ENCODE data around the gene USF1.
"Not testable (repeated sequence)": the region's sequence is repeated elsewhere in the genome, so short reads cannot be mapped to it uniquely, and the experiment has no call there.

USF1 gene

GRCh38 chr1:161047436-161048420, 2.0 kb upstream of the USF1 start:
- no peak for DNase-seq

DNA sequence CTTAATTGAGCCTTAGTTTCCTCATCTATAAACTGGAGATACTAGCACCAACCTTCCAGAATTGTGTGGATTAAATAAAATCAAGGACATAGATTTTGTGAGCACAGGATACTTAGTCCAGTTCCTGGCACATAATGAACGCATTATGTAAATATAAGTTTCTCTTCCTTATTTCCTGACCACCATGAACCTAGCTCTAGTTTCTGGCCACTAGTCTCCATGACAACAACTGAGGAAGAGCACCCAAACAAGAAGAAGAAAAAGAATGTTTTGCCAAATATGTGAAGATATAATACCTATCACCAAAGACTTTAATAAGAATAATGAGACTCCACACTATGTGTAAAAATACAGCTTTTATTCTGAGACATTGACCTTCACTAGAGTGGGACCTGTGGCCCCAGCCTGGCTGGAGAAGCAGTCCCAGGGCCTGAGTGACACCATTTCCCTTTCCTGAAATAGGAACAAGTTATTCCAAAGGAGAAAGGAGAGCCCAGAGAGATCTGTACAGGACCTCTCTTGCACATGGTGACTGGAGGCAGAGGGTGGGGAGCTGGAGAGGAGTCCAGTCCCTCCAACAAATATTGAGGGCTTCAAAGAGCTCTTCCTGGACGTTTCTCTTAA, 940 bp upstream of the USF1 start:
- DNase-seq: peak; percentile 48

- peak; percentile 94 for DNase-seq
Measured at GRCh38 chr1:161044908-161045735, 655 bp downstream of the USF1 start.

GRCh38 chr1:161044535-161044907, 1.3 kb downstream of the USF1 start:
- DNase-seq: peak; percentile 37

DNA sequence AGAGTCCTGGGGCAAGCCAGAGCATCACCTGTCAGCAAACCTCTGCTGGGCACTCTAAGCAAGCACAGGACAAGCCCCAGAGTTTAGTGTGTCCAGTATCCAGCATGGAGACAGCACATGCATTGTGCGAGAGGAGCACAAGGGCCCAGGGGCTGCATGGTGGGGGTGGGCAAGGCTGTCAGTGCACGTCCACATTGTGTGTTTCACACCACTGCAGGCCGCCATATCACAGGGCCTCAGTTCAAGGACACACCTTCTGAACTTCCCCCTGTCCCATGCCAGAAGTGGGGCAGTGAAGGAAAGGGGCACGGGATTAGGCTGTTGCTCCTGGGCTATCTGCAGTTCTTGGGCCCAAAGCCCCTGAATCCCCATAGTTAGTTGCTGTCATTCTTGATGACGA, 6.2 kb downstream of the USF1 start:
- no peak for DNase-seq

- no peak for DNase-seq
Measured at GRCh38 chr1:161039154-161039545, 6.6 kb downstream of the USF1 start.

GRCh38 chr1:161038523-161039153, 7.1 kb downstream of the USF1 start, which contains the start of gene TSTD1:
Gene TSTD1 (minus strand): TSS chr1:161038964. CDS start chr1:161038889, 75 bp downstream.
- DNase-seq: peak; percentile 89

DNA sequence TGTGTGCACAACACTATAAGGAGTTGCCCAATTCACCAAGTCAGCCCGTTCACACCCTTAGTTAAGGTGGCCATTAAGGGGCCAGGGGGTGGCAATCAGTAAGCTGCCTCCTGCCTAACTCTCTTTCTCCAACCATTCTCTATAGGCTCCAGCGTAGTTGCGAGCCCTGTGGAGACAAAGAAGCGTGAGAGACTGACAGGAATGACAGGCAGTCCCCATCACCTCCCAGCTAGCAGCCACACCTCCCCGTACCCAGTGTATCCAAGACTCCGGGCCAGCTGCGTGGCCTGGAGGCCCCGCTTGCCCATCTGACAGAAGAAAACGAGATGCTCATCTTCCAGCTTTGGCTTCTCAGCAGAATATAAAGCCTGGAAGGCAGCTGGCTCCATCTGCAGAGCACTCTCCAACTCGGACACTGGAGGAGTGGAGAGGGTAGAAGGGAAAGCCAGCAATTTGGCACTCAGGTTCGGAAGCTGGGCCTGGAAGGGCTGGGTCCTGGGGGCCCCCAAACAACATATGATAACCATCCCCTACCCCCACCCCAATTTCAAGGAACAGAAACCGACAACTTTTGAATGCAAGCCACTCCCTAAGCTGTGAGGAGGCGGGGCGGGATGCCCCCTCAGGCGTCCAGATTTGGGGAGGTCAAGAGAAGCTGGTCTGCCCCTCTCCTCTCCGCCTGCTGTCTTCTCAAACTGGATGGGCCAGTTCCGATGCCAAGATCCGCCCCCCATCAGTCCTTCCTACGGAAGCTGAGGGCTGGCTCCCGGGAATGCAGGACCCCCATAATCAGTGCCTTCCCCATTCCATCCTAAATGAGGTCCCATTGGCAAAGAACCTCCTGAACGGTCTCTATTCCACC, 7.9 kb downstream of the USF1 start:
- no peak for DNase-seq

DNA sequence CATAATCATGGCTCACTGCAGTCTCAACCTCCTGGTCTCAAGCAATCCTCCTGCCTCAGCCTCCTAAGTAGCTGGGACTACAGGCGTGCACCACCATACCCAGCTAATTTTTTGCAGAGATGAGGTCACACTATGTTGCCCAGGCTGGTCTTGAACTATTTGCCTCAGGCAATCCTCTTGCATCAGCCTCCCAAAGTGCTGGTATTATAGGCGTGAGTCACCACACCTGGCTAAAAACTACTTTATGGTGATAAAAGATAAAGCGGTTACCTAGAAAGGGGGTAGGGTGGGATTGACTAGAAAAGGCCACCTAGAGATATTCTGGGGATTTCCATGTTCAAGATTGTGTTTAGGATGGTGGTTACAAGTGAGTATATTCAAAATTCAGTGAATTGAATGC, 12.0 kb downstream of the USF1 start:
- no peak for DNase-seq

DNA sequence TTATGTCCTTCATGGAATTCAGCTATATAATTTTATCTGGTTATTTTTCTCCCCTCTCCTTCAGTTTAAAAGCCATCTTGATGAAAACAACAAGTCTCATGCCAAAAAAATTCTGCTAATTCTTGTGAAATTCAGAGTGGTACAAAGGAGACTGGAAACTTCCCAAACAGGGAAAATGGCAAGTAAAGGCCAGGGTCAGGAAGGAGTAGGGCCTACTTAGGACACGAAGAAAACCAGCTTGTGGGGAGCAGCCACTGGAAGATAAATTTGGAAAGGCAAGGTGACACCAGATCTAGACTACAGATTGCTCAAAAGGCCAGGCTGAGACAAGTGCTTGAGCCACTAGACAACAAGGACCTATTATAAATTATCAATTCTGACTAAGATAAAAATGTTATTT, 13.4 kb downstream of the USF1 start:
- DNase-seq: no peak

- DNase-seq: no peak
Measured at GRCh38 chr1:161031874-161032273, 13.9 kb downstream of the USF1 start.

GRCh38 chr1:161029466-161029865, 16.3 kb downstream of the USF1 start:
- not testable (repeated sequence) for DNase-seq

DNA sequence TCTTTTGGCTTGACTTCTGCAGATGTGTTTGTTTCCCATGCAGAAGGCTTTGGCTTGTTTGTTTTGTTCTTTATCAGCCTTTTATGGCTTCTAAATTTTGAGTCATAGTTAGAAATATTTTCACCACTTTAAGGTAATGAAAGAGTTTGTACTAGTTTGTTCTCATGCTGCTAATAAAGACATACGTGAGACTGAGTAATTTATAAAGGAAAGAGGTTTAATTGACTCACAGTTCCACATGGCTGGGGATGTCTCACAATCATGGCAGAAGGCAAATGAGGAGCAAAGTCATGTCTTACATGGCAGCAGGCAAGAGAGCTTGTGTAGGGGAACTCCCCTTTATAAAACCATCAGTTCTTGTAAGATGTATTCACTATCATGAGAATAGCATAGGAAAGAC, 18.8 kb downstream of the USF1 start:
- not testable (repeated sequence) for DNase-seq

- DNase-seq: not testable (repeated sequence)
Measured at GRCh38 chr1:161022432-161022831, 23.3 kb downstream of the USF1 start.

DNA sequence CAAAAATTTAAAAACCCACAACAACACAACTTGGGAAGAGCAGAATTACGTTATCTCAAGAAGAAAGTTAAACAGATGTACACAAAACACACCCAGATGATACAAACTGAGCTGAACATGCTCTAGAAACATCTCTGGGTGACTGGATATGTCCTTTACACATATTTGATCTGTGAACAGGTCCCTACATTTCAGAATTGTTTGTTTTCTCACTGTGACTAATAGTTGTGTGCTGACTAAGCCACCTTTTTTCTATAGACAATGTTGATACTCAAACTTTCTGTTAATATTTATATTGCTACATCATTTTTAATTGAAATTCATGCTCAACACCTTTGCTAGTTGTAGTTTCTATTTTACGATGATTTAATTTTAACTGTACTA, 23.8 kb downstream of the USF1 start:
- no peak for DNase-seq

DNA sequence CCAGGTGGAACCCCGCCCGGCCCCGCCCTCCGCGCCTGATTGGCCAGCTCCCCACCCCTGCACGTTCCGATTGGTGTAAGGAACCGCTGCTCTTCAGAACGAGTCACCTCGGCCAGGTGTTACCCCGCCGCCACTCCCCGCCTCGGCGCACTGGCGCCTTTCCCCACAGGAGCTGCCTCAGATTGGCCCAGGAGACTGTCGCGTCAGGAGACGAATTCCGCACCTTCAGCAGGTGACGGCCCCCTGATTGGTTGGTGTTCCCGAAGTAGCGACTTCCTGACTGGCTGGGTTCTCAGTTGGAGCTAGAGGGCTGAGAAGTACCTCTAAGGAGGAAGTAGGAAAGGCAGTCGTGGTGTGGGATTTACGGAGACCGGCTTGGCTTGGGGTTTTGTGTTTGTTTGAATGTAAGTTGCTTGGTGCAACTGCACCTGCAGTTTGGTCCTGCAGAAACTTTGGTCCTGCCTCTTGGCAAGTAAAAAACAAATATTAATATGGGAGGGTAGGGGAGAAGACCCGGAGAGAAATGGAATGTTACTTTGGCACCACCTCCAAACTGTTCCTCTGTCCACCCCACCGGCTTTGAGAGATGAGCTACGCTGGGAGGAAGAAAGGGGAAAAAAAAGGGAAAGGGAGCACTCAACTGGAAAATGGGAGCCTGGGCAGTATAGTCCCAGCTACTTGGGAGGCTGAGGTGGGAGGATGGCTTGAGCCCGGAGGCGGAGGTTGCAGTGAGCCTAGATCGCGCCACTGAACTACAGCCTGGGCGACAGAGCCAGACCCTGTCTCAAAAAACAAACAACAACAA, 24.4 kb downstream of the USF1 start:
- DNase-seq: peak; percentile 93

DNA sequence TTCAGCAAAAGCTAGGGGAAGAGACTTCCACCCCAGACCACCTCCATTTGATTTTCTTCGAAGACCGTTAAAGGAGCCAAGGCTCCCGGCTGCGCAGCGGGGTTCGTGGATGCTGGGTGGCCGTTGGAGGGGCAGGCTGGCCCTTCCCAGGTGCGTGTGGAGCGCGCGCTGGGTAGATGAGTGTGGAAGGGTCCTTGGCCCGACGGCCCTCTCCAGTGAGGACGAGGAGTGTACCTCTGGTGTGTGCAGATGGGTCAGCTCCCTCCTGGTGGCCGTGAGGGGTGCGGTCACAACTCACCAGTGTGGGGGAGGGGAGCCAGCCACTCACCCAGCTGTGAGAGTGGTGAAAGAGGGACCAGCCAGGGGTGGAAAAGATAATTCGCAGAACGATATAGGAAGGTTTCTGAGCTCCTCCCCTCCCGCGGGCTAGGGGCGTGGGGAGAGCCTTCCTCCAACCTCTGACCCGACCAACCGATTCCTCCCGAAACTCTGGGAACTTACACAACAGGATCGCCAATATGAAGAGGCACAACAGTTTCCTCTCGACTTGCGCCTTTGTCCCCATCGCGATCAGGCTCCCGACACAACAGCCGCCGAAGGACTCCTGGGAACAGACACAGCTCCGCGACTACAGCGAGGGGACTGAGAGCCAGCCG, 25.1 kb downstream of the USF1 start, which contains the start of gene F11R:
Gene F11R (minus strand): TSS at position 644 of the 656 bp plus-strand sequence. CDS start 79 bp downstream, at position 565.
- DNase-seq: peak; percentile 90

DNA sequence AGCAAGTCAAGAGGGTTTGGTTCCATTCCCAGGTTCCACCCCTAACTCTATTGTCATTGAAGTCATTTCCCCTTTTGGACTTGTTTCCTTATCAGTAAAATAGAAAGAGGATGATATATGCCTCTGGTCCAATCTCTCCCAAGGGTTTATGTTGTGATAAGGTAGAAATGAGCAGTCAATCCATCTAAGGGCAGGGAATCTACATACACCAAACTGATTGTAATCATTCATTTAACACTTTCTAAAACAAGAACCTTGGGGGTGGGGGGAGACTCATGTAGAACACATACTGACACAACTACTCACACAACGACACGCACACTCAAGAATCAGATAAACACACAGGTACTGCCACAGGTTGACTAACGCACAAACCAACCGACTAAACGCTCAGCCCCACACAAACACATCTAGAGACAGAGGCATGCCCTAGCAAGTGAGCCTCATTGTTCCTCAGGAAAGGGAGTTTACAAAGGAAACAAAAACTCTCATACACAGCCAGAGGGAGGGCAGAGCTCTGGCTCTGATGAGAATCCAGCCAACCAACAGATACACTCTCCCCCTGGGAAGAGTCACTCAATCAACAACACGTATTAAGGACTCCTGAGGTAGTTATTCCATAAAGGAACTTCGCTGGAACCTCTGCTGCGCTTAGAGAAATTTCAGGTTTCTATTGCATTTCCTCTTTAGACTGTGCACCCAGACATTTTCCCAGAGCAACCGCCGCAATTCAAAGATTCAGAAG, 25.9 kb downstream of the USF1 start:
- peak; percentile 36 for DNase-seq

DNA sequence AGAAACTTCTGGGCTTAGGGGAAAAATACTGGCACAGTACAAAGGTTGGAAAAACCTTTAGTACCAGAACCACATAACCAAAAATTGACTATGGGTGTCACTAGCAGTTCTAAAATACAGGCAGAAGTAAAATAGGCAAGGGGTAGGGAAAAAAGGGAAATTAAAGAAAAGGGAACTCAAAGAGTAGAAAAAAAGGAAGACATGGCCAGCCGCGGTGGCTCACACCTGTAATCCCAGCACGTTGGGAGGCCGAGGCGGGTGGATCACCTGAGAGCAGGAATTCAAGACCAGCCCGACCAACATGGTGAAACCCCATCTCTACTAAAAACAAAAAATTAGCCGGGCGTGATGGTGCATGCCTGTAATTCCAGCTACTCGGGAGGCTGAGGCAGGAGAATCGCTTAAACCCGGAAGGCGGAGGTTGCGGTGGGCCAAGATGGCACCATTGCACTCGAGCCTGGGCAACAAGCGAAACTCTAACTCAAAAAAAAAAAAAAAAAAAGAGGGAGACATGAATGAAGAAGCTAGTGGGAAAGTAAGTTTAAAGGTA, 26.6 kb downstream of the USF1 start:
- DNase-seq: not testable (repeated sequence)
